HepG2 (cell line): ENCODE measurements around the gene ALK.

Experiments
- NKX3-1 ChIP-seq: sonication (generic); formaldehyde crosslinking; IDR thresholded peaks from 2 replicates; pipeline ENCODE4 v1.5.0; 2020; ENCODE audit warnings: missing genetic modification reagents
- POLR2G ChIP-seq: fragments of 200-400 bp; formaldehyde crosslinking; IDR thresholded peaks from 2 replicates; pipeline ENCODE4 v1.6.1; 2018; ENCODE audit warnings: mild to moderate bottlenecking, low read depth, low read length, moderate library complexity
- RNF2 ChIP-seq: fragments of 450-650 bp; conservative IDR thresholded peaks from 2 replicates; pipeline ENCODE4 v1.6.1; 2016; ENCODE audit warnings: low read depth
- ZBTB33 ChIP-seq: sonication (generic); formaldehyde crosslinking; IDR thresholded peaks from 2 replicates; pipeline ENCODE4 v1.4.0; 2020; ENCODE audit warnings: missing genetic modification reagents
- ZNF530 ChIP-seq: sonication (generic); formaldehyde crosslinking; IDR thresholded peaks from 2 replicates; pipeline ENCODE4 v1.5.0; 2020; ENCODE audit warnings: low read depth, mild to moderate bottlenecking, missing genetic modification reagents
- ZSCAN9 ChIP-seq: IDR thresholded peaks from 2 replicates; pipeline ENCODE4 v1.6.1; 2016; ENCODE audit warnings: borderline replicate concordance
- TF ChIP-seq, protein P1 (sequence below): sonication (generic); formaldehyde crosslinking; IDR thresholded peaks from 2 replicates; pipeline ENCODE4 v1.4.0; 2020; ENCODE audit warnings: missing genetic modification reagents

GRCh38 chr2:29763371-29763770, 158.0 kb downstream of the ALK start:
- TF ChIP-seq NKX3-1 (no peak), ZSCAN9 (CRISPR knock-in tag) (no peak), ZNF530 (CRISPR knock-in tag) (no peak), RNF2 (no peak), ZBTB33 (CRISPR knock-in tag) (no peak), POLR2G (no peak)
- TF ChIP-seq, protein P1, sequence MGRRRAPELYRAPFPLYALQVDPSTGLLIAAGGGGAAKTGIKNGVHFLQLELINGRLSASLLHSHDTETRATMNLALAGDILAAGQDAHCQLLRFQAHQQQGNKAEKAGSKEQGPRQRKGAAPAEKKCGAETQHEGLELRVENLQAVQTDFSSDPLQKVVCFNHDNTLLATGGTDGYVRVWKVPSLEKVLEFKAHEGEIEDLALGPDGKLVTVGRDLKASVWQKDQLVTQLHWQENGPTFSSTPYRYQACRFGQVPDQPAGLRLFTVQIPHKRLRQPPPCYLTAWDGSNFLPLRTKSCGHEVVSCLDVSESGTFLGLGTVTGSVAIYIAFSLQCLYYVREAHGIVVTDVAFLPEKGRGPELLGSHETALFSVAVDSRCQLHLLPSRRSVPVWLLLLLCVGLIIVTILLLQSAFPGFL: no peak
